HG02840 (cell line): ENCODE measurements around the gene BUB3.
"Not testable (repeated sequence)": the region's sequence is repeated elsewhere in the genome, so short reads cannot be mapped to it uniquely, and the experiment has no call there.

Source experiments
- ATAC-seq: cut with Tn5 transposase; IDR thresholded peaks from one replicate; pipeline ENCODE4 v1.9.1; 2021; ENCODE audit warnings: mild to moderate bottlenecking, moderate library complexity, moderate number of reproducible peaks; ENCODE audit not compliant: unreplicated experiment, low FRiP score

BUB3 gene

GRCh38 chr10:123153486-123154091 lies 613 bp upstream of the BUB3 start:
- no peak for ATAC-seq

GRCh38 chr10:123154711-123155505 lies 706 bp downstream of the BUB3 start:
- peak; percentile 48 for ATAC-seq

- no peak for ATAC-seq
These were observed 1.9 kb downstream of the BUB3 start for GRCh38 chr10:123156078-123156477.

GRCh38 chr10:123157210-123157609 lies 3.0 kb downstream of the BUB3 start:
- no peak for ATAC-seq

- ATAC-seq: no peak
These were observed 4.5 kb downstream of the BUB3 start for GRCh38 chr10:123158682-123159081.

GRCh38 chr10:123160311-123160980 lies 6.2 kb downstream of the BUB3 start:
- ATAC-seq: no peak

- no peak for ATAC-seq
These were observed 10.1 kb downstream of the BUB3 start for GRCh38 chr10:123164319-123164718.

- ATAC-seq: no peak
These were observed 11.4 kb downstream of the BUB3 start for GRCh38 chr10:123165445-123166072.

GRCh38 chr10:123166618-123167017 lies 12.4 kb downstream of the BUB3 start:
- ATAC-seq: no peak

GRCh38 chr10:123170961-123171360 lies 16.8 kb downstream of the BUB3 start:
- no peak for ATAC-seq

- ATAC-seq: not testable (repeated sequence)
These were observed 17.4 kb downstream of the BUB3 start for GRCh38 chr10:123171616-123172015.

- ATAC-seq: no peak
These were observed 21.5 kb downstream of the BUB3 start for GRCh38 chr10:123175389-123176387.

- not testable (repeated sequence) for ATAC-seq
These were observed 24.2 kb downstream of the BUB3 start for GRCh38 chr10:123178390-123178789.

GRCh38 chr10:123180101-123181090 lies 26.2 kb downstream of the BUB3 start:
- no peak for ATAC-seq

GRCh38 chr10:123183724-123184123 lies 29.5 kb downstream of the BUB3 start:
- no peak for ATAC-seq

- no peak for ATAC-seq
These were observed 33.6 kb downstream of the BUB3 start for GRCh38 chr10:123187781-123188180.

- ATAC-seq: no peak
These were observed 37.7 kb downstream of the BUB3 start for GRCh38 chr10:123191886-123192285.

GRCh38 chr10:123194056-123194455 lies 39.9 kb downstream of the BUB3 start:
- no peak for ATAC-seq

GRCh38 chr10:123200531-123200930 lies 46.3 kb downstream of the BUB3 start:
- ATAC-seq: no peak
